ENCODE results near the gene RBMS3.

Gene RBMS3

GRCh38 chr3:29537889-29538609 lies 257.2 kb downstream of the RBMS3 start:
- no peak for DNase-seq

GRCh38 chr3:29538610-29538958 lies 257.7 kb downstream of the RBMS3 start:
- no peak for DNase-seq

- DNase-seq: no peak
Observed at GRCh38 chr3:29540544-29540943, 259.7 kb downstream of the RBMS3 start.

GRCh38 chr3:29544701-29545363 lies 264.0 kb downstream of the RBMS3 start:
- DNase-seq: no peak

GRCh38 chr3:29545615-29546014 lies 264.7 kb downstream of the RBMS3 start:
- no peak for DNase-seq

GRCh38 chr3:29552051-29552450 lies 271.2 kb downstream of the RBMS3 start:
- DNase-seq: no peak

GRCh38 chr3:29554566-29554965 lies 273.7 kb downstream of the RBMS3 start:
- DNase-seq: no peak

GRCh38 chr3:29555590-29555989 lies 274.7 kb downstream of the RBMS3 start:
- DNase-seq: no peak

GRCh38 chr3:29557186-29557585 lies 276.3 kb downstream of the RBMS3 start:
- DNase-seq: no peak

- DNase-seq: no peak
Observed at GRCh38 chr3:29557825-29558224, 277.0 kb downstream of the RBMS3 start.

GRCh38 chr3:29559741-29560465 lies 279.0 kb downstream of the RBMS3 start:
- no peak for DNase-seq

GRCh38 chr3:29561651-29562149 lies 280.8 kb downstream of the RBMS3 start:
- no peak for DNase-seq

- DNase-seq: no peak
Observed at GRCh38 chr3:29565236-29565635, 284.4 kb downstream of the RBMS3 start.

- no peak for DNase-seq
Observed at GRCh38 chr3:29567501-29567900, 286.6 kb downstream of the RBMS3 start.

GRCh38 chr3:29568355-29568754 lies 287.5 kb downstream of the RBMS3 start:
- DNase-seq: no peak

- no peak for DNase-seq
Observed at GRCh38 chr3:29576181-29576580, 295.3 kb downstream of the RBMS3 start.

GRCh38 chr3:29576675-29577074 lies 295.8 kb downstream of the RBMS3 start:
- no peak for DNase-seq

GRCh38 chr3:29577250-29577649 lies 296.4 kb downstream of the RBMS3 start:
- DNase-seq: no peak

- no peak for DNase-seq
Observed at GRCh38 chr3:29581311-29581710, 300.4 kb downstream of the RBMS3 start.

- DNase-seq: peak in 1 of 2 donors; percentile 44
Observed at GRCh38 chr3:29582273-29582672, 301.4 kb downstream of the RBMS3 start.

GRCh38 chr3:29583861-29584260 lies 303.0 kb downstream of the RBMS3 start:
- no peak for DNase-seq

- DNase-seq: no peak
Observed at GRCh38 chr3:29585368-29585767, 304.5 kb downstream of the RBMS3 start.

GRCh38 chr3:29587340-29587739 lies 306.5 kb downstream of the RBMS3 start:
- DNase-seq: no peak

GRCh38 chr3:29590012-29590411 lies 309.1 kb downstream of the RBMS3 start:
- DNase-seq: no peak

All from hippocampal formation (tissue), 2 donors.